Mesothelial cell of epicardium (in vitro differentiated cells): ENCODE data around the gene EXOC4. TPM values are rescaled to one million over a fixed set of nuclear protein-coding genes. Genes with fewer than 3 reads are reported as not detected.

Experiments
- DNase-seq, 2 experiments: peaks; one replicate each; pipeline ENCODE4 v3.0.0; 2021; ENCODE audit warnings: low spot score in 2 of 2; ENCODE audit not compliant: unreplicated experiment in 2 of 2
- H3K27ac Mint-ChIP-seq: 2 replicates; pipeline ENCODE4 v1.8.0; 2021; ENCODE audit warnings: mixed read lengths
- H3K27me3 Mint-ChIP-seq: 2 replicates; pipeline ENCODE4 v1.8.0; 2021; ENCODE audit warnings: low read depth, mixed read lengths
- H3K36me3 Mint-ChIP-seq: 2 replicates; pipeline ENCODE4 v1.8.0; 2021; ENCODE audit warnings: mixed read lengths
- H3K4me1 Mint-ChIP-seq: 2 replicates; pipeline ENCODE4 v1.8.0; 2021; ENCODE audit warnings: mixed read lengths
- H3K4me3 Mint-ChIP-seq: 2 replicates; pipeline ENCODE4 v1.8.0; 2021; ENCODE audit warnings: mild to moderate bottlenecking, moderate library complexity, mixed read lengths
- H3K9me3 Mint-ChIP-seq: 2 replicates; pipeline ENCODE4 v1.8.0; 2021; ENCODE audit warnings: mixed read lengths
- CTCF ChIP-seq: fragments of 200-600 bp; sonication (generic); IDR thresholded peaks from one replicate; pipeline ENCODE4 v1.5.0; 2021; ENCODE audit warnings: antibody characterized with exemption; ENCODE audit not compliant: unreplicated experiment
- total RNA-seq: library from RNA; stranded (reverse); gene quantifications from 3 replicates; pipeline ENCODE4 v1.2.1, GENCODE V29; 2021

The EXOC4 gene
- total RNA-seq, 1 donor from 2014 or later: 105 TPM

GRCh38 chr7:133428326-133428725 is 175.4 kb downstream of the EXOC4 start:
- Mint-ChIP-seq H3K36me3 (peaks cover 14% of the 10 kb centered on the region), H3K27me3 (no peaks in the 10 kb centered on the region), H3K9me3 (peaks cover 6% of the 10 kb centered on the region), H3K4me3 (no peak overlapping the region), H3K27ac (no peak overlapping the region), H3K4me1 (peaks cover 8% of the 10 kb centered on the region)
- no peak for DNase-seq
- TF ChIP-seq CTCF: no peak

GRCh38 chr7:133428876-133429275 is 176.0 kb downstream of the EXOC4 start:
- Mint-ChIP-seq H3K9me3 (peaks cover 6% of the 10 kb centered on the region), H3K27me3 (no peaks in the 10 kb centered on the region), H3K4me1 (peaks cover 8% of the 10 kb centered on the region), H3K4me3 (no peak overlapping the region), H3K36me3 (peaks cover 14% of the 10 kb centered on the region), H3K27ac (no peak overlapping the region)
- no peak for TF ChIP-seq CTCF
- no peak for DNase-seq

GRCh38 chr7:133429371-133429770 is 176.5 kb downstream of the EXOC4 start:
- peaks cover 12% of the 10 kb centered on the region for H3K4me1 Mint-ChIP-seq
- H3K27ac Mint-ChIP-seq: no peak overlapping the region
- peaks cover 11% of the 10 kb centered on the region for H3K36me3 Mint-ChIP-seq
- H3K9me3 Mint-ChIP-seq: peaks cover 6% of the 10 kb centered on the region
- no peaks in the 10 kb centered on the region for H3K27me3 Mint-ChIP-seq
- no peak overlapping the region for H3K4me3 Mint-ChIP-seq
- no peak for DNase-seq
- TF ChIP-seq CTCF: no peak

GRCh38 chr7:133431134-133431724 is 178.4 kb downstream of the EXOC4 start:
- H3K4me1 Mint-ChIP-seq: peaks cover 24% of the 10 kb centered on the region
- no peak overlapping the region for H3K27ac Mint-ChIP-seq
- DNase-seq: no peak
- no peaks in the 10 kb centered on the region for H3K27me3 Mint-ChIP-seq
- no peaks in the 10 kb centered on the region for H3K36me3 Mint-ChIP-seq
- TF ChIP-seq CTCF: no peak
- no peak overlapping the region for H3K4me3 Mint-ChIP-seq
- H3K9me3 Mint-ChIP-seq: peaks cover 3% of the 10 kb centered on the region

- no peaks in the 10 kb centered on the region for H3K27me3 Mint-ChIP-seq
- peaks cover 3% of the 10 kb centered on the region for H3K9me3 Mint-ChIP-seq
- no peaks in the 10 kb centered on the region for H3K36me3 Mint-ChIP-seq
- H3K4me1 Mint-ChIP-seq: peaks cover 30% of the 10 kb centered on the region
- no peak overlapping the region for H3K4me3 Mint-ChIP-seq
- no peak for TF ChIP-seq CTCF
- DNase-seq: no peak
- H3K27ac Mint-ChIP-seq: no peak overlapping the region
Observed at GRCh38 chr7:133433165-133433812, 180.4 kb downstream of the EXOC4 start.
